Measurements from ENCODE around the gene USP40. TPM values are rescaled to one million over a fixed set of nuclear protein-coding genes. Genes with fewer than 3 reads are reported as not detected.

Gene USP40
- polyA plus RNA-seq, 3 donors = 4.0 to 13.5 (median 5.1) TPM

- peaks cover 84 to 97% of the 10 kb centered on the region in 2 donors for H3K36me3 ChIP-seq (replicated peaks in 1 of 2; ENCODE audit: control insufficient read depth in 1 of 2, insufficient read depth in 2 of 2, low read length in 2 of 2)
- no peaks in the 10 kb centered on the region for H3K9me3 ChIP-seq (replicated peaks in 1 of 2; ENCODE audit: control insufficient read depth in 1 of 2, insufficient read depth in 1 of 2, low read length in 2 of 2)
- H3K27me3 Mint-ChIP-seq (ENCODE audit: low read depth in 3 of 3) = peaks cover 0 to 1% (median 0%) of the 10 kb centered on the region in 3 donors
- no peak overlapping the region for H3K27ac ChIP-seq (ENCODE audit: low read depth in 1 of 2, low read length in 2 of 2)
- H3K36me3 Mint-ChIP-seq = peaks cover 82 to 89% of the 10 kb centered on the region in 2 donors
- DNase-seq = no peak
- no peak overlapping the region for H3K4me2 ChIP-seq (replicated peaks; ENCODE audit: extremely low read depth, low read length, poor library complexity, severe bottlenecking)
- no peaks in the 10 kb centered on the region for H3K27me3 ChIP-seq (ENCODE audit: control insufficient read depth in 2 of 2, insufficient read depth in 2 of 2, low read length in 2 of 2)
- H3K4me1 ChIP-seq (ENCODE audit: control insufficient read depth in 1 of 2, insufficient read depth in 2 of 2, low read length in 2 of 2) = no peaks in the 10 kb centered on the region
- no peak overlapping the region for H3K9ac ChIP-seq (ENCODE audit: insufficient read depth, low read length, poor library complexity, severe bottlenecking)
- intact Hi-C loops (cut with micrococcal nuclease) = no loop called here
- H3K4me1 Mint-ChIP-seq = no peaks in the 10 kb centered on the region
- H4K20me1 ChIP-seq (ENCODE audit: insufficient read depth, low read length) = peaks cover 42% of the 10 kb centered on the region
- H3K9me3 Mint-ChIP-seq = peaks cover 0 to 2% (median 0%) of the 10 kb centered on the region in 7 donors
- 95% methylated on average over 8 of the region's 8 CpGs for WGBS (ENCODE audit: insufficient coverage)
- peak overlapping the region in 2 of 7 donors; percentile 9 to 53 for H3K27ac Mint-ChIP-seq
- H3K4me3 Mint-ChIP-seq = no peak overlapping the region
- TF ChIP-seq CTCF (IDR thresholded peaks at IDR 0.05) = no peak
- H3K4me3 ChIP-seq (replicated peaks in 1 of 3; ENCODE audit: low read depth in 2 of 3, low read length in 3 of 3) = no peak overlapping the region
- H3K79me2 ChIP-seq (ENCODE audit: insufficient read depth, low read length) = no peaks in the 10 kb centered on the region
- no peak overlapping the region for H2AFZ ChIP-seq (ENCODE audit: insufficient read depth, low read depth, low read length, poor library complexity, severe bottlenecking)
Observed at GRCh38 chr2:233468741-233469110, 97.9 kb downstream of the USP40 start.

- TF ChIP-seq CTCF (IDR thresholded peaks at IDR 0.05) = no peak
- H3K27me3 ChIP-seq (ENCODE audit: control insufficient read depth in 2 of 2, insufficient read depth in 2 of 2, low read length in 2 of 2) = no peaks in the 10 kb centered on the region
- H3K27ac Mint-ChIP-seq = peak overlapping the region in 1 of 7 donors; percentile 53
- H3K9ac ChIP-seq (ENCODE audit: insufficient read depth, low read length, poor library complexity, severe bottlenecking) = no peak overlapping the region
- no peaks in the 10 kb centered on the region for H3K4me1 ChIP-seq (ENCODE audit: control insufficient read depth in 1 of 2, insufficient read depth in 2 of 2, low read length in 2 of 2)
- H3K36me3 Mint-ChIP-seq = peaks cover 87 to 94% of the 10 kb centered on the region in 2 donors
- no peak overlapping the region for H3K4me3 ChIP-seq (replicated peaks in 1 of 3; ENCODE audit: low read depth in 2 of 3, low read length in 3 of 3)
- no peaks in the 10 kb centered on the region for H3K4me1 Mint-ChIP-seq
- peaks cover 38% of the 10 kb centered on the region for H4K20me1 ChIP-seq (ENCODE audit: insufficient read depth, low read length)
- peaks cover 0 to 1% (median 0%) of the 10 kb centered on the region in 3 donors for H3K27me3 Mint-ChIP-seq (ENCODE audit: low read depth in 3 of 3)
- intact Hi-C loops (cut with micrococcal nuclease) = no loop called here
- no peak overlapping the region for H3K27ac ChIP-seq (ENCODE audit: low read depth in 1 of 2, low read length in 2 of 2)
- H2AFZ ChIP-seq (ENCODE audit: insufficient read depth, low read depth, low read length, poor library complexity, severe bottlenecking) = no peak overlapping the region
- H3K9me3 Mint-ChIP-seq = peaks cover 0 to 2% (median 0%) of the 10 kb centered on the region in 7 donors
- no peak for DNase-seq
- peaks cover 87 to 99% of the 10 kb centered on the region in 2 donors for H3K36me3 ChIP-seq (replicated peaks in 1 of 2; ENCODE audit: control insufficient read depth in 1 of 2, insufficient read depth in 2 of 2, low read length in 2 of 2)
- no peak overlapping the region for H3K4me2 ChIP-seq (replicated peaks; ENCODE audit: extremely low read depth, low read length, poor library complexity, severe bottlenecking)
- H3K4me3 Mint-ChIP-seq = no peak overlapping the region
- H3K9me3 ChIP-seq (replicated peaks in 1 of 2; ENCODE audit: control insufficient read depth in 1 of 2, insufficient read depth in 1 of 2, low read length in 2 of 2) = no peaks in the 10 kb centered on the region
- no peaks in the 10 kb centered on the region for H3K79me2 ChIP-seq (ENCODE audit: insufficient read depth, low read length)
- WGBS (ENCODE audit: insufficient coverage) = 99% methylated on average over 21 of the region's 22 CpGs
Observed at GRCh38 chr2:233468047-233468740, 98.4 kb downstream of the USP40 start.
